PFSK-1 (cell line): ENCODE measurements around the gene DCTN1.

Source experiments
- FOXP2 ChIP-seq: optimal IDR thresholded peaks from 2 replicates; pipeline ENCODE3; 2011; ENCODE audit warnings: borderline replicate concordance, control low read depth, inconsistent platforms; ENCODE audit not compliant: insufficient read depth; ENCODE audit errors: extremely low read length, extremely low read depth
- POLR2AphosphoS5 ChIP-seq: IDR thresholded peaks from 2 replicates; pipeline ENCODE4 v1.6.1; 2012; ENCODE audit warnings: low read depth, mild to moderate bottlenecking, control low read depth, low read length, moderate library complexity
- SIN3A ChIP-seq: IDR thresholded peaks from 2 replicates; pipeline ENCODE4 v1.6.1; 2012; ENCODE audit warnings: mild to moderate bottlenecking, low read length, moderate library complexity, borderline replicate concordance; ENCODE audit not compliant: insufficient read depth
- TAF1 ChIP-seq: IDR thresholded peaks from 2 replicates; pipeline ENCODE4 v1.6.1; 2012; ENCODE audit warnings: low read length, control low read depth, borderline replicate concordance; ENCODE audit not compliant: insufficient read depth
- TF ChIP-seq, protein P1 (sequence below), 2 experiments: IDR thresholded peaks; 2 replicates each; pipeline versions ENCODE4 v1.6.1 to v1.8.0; 2011 to 2012; ENCODE audit warnings: low read depth in 2 of 2, low read length in 2 of 2, control low read depth in 1 of 2, inconsistent platforms in 1 of 2, mild to moderate bottlenecking in 1 of 2, moderate library complexity in 1 of 2; ENCODE audit not compliant: insufficient read depth in 1 of 2

Gene DCTN1

DNA sequence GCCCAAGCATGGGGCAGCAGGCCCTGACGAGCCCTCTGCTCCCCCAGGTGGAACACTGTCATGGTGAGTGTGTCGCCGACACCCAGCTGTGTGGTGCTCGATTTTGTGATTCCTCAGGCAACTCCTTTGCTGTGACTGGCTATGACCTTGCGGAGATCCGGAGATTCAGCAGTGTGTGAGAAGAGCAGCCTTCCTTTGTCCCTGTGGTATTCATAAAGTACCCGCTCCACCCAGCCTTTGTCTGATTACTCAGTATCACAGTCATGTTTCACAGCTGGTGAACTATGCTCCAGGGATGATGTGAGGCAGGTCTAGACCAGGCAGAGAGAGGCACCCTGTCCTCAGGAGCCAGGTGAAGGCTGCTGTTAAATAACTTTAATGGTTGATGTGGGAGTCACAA is 45.4 kb upstream of the DCTN1 start:
- TF ChIP-seq FOXP2 (no peak), POLR2AphosphoS5 (no peak)

DNA sequence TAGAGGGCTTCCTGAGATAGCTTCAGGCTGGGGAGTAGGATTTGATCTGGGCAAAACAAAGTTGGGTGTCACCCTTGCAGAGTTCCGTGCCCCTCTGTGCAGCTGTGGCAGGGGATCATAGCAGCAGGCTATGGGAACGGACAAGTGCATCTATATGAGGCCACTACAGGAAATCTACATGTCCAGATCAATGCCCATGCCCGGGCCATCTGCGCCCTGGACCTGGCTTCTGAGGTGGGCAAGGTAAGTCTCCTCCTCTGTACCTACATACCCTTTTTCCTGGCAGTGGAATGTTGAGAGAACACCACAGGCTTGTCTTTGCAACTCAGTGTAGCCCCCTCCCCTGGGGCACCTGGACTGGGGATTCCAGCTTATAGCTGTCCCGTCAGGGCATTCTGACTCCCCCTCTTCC is 44.9 kb upstream of the DCTN1 start:
- TF ChIP-seq FOXP2 (no peak), TAF1 (no peak), POLR2AphosphoS5 (no peak), SIN3A (no peak)
- TF ChIP-seq, protein P1, sequence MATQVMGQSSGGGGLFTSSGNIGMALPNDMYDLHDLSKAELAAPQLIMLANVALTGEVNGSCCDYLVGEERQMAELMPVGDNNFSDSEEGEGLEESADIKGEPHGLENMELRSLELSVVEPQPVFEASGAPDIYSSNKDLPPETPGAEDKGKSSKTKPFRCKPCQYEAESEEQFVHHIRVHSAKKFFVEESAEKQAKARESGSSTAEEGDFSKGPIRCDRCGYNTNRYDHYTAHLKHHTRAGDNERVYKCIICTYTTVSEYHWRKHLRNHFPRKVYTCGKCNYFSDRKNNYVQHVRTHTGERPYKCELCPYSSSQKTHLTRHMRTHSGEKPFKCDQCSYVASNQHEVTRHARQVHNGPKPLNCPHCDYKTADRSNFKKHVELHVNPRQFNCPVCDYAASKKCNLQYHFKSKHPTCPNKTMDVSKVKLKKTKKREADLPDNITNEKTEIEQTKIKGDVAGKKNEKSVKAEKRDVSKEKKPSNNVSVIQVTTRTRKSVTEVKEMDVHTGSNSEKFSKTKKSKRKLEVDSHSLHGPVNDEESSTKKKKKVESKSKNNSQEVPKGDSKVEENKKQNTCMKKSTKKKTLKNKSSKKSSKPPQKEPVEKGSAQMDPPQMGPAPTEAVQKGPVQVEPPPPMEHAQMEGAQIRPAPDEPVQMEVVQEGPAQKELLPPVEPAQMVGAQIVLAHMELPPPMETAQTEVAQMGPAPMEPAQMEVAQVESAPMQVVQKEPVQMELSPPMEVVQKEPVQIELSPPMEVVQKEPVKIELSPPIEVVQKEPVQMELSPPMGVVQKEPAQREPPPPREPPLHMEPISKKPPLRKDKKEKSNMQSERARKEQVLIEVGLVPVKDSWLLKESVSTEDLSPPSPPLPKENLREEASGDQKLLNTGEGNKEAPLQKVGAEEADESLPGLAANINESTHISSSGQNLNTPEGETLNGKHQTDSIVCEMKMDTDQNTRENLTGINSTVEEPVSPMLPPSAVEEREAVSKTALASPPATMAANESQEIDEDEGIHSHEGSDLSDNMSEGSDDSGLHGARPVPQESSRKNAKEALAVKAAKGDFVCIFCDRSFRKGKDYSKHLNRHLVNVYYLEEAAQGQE (IDR thresholded peaks at IDR 0.05; ENCODE audit: insufficient read depth in 1 of 2, low read depth in 2 of 2, low read length in 2 of 2): no peak

DNA sequence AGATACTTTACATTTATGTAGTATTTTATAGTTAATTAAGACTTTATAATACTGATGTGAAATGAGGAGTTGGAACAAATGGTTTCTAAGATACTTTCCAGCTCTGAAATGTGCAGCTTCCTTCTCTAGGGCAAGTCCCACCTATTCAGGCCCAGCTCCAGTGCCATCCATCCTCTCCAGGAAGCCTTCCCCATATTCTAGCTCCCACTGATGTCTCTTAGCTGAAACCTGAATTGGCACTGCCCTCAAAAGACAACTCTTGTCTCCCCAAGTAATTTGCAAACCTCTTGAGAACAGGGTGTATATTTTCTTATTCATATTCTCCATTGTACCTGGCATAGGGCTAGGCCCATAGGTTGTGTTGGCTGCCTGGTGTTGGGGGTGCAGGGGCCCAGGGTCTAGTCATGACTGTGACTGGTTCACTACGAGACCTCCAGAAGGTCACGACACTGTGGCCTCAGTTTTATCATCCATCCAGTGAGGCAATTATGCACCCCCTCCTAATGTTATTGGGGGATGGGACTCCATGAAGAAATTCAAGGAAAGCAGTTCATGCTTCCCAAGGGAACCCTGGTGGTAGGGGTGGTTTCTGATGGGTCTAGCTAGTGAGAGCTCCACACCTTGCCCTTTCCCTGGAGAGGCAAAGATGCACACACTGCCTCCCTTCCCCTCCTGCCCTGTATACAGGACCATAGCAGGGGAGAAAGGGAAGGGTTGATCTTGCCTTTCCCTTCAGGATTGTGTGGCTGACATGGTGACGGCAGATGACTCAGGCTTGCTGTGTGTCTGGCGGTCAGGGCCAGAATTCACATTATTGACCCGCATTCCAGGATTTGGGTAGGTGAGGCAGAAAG is 44.3 kb upstream of the DCTN1 start:
- TF ChIP-seq TAF1: no peak
- TF ChIP-seq, protein P1 (IDR thresholded peaks at IDR 0.05; ENCODE audit: insufficient read depth in 1 of 2, low read depth in 2 of 2, low read length in 2 of 2): no peak
- no peak for TF ChIP-seq SIN3A
- no peak for TF ChIP-seq FOXP2
- TF ChIP-seq POLR2AphosphoS5: no peak; the same call in 1 of the 2 replicates

DNA sequence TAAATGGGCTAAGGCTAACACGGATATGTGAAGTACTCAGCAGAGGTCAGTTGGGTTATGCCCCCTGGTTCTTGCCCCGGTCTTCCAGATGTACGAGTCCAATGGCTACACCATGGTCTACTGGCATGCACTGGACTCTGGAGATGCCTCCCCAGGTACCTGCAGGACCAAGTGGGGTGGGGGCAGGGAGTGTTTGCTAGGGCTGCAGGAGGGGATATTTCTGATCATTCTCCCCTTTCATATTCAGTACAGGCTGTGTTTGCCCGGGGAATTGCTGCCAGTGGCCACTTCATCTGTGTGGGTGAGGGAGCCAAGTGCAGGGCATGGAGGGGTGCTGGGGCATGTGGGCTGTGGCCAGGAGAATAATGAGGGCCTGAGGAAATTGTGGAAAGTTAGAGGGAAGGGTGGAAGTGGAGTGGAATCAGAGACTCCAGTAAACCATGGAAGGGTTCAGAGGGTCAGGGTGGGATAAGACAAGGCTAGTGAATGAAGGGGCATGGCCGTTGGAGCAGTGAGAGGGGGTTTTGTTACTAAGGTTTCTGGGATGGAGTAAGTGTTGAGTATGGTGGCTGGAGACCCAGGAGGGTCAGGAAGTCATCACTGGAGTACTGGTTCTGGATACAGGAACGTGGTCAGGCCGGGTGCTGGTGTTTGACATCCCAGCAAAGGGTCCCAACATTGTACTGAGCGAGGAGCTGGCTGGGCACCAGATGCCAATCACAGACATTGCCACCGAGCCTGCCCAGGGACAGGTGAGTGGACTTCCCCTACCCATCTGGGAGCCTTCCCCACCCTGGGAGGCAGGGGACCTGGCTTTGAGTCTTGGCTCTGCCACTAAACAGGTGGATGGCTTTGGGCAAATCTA is 43.4 kb upstream of the DCTN1 start:
- peak; percentile 49; the same call in 1 of the 2 replicates for TF ChIP-seq POLR2AphosphoS5
- no peak for TF ChIP-seq SIN3A

DNA sequence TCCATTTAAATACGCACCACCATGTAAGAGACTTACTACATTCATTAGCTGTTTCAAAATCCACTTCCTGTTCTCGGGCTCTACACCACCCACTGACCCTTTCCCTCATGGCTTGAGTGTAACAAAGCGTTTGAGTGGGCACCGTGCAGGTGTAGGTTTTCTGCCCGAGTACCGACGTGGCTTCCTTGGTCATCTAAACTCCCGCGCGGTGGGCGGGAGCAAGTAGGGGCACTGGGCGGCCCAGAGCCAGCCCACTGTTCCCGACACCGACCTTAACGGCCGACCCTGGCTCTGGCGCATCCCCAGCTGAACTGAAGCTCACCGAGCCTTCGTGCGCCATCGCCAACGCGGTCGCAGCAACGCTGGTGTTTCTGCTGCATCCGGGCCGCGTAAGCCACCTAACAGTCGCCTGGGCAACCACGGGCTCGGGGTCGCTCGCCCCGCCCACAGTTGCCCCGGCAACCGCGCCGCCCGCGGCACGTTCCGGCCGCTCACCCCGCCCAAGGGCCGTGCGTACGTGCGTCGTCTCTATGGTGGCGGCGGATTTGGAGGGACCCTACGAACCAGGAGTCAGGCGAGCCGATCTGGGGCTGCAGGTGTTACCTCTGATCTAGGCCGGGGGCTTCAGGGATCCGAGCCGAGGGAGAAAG is 41.2 kb upstream of the DCTN1 start, which contains the start of the genes C2orf81 and WDR54:
Gene C2orf81 (minus strand): TSS at position 399 of the 650 bp plus-strand sequence. CDS start 59 bp downstream, at position 340.
Gene WDR54 (plus strand): TSS at position 510 of the 650 bp plus-strand sequence. CDS start 424 bp downstream, outside the sequence.
- TF ChIP-seq POLR2AphosphoS5 (peak; percentile 76), FOXP2 (peak; percentile 98), SIN3A (0 out of 2 replicates have a peak, but pooled peaks have one; percentile 21), TAF1 (0 out of 2 replicates have a peak, but pooled peaks have one; percentile 33)
- TF ChIP-seq, protein P1 (IDR thresholded peaks at IDR 0.05; ENCODE audit: insufficient read depth in 1 of 2, low read depth in 2 of 2, low read length in 2 of 2): no peak
